ENCODE data around the gene UGT1A9.

UGT1A9 gene

GRCh38 chr2:233673896-233674295 is 2.2 kb downstream of the UGT1A9 start:
- H3K4me2 ChIP-seq (ENCODE audit: low read depth, low read length) = no peak overlapping the region
- no peak overlapping the region for H3K4me3 ChIP-seq (ENCODE audit: low read length)
- no peak overlapping the region for H3K9ac ChIP-seq (ENCODE audit: low read length)
- no peaks in the 10 kb centered on the region for H4K20me1 ChIP-seq (ENCODE audit: insufficient read depth, low read length)
- H3K27me3 ChIP-seq (replicated peaks; ENCODE audit: insufficient read depth, low read length) = no peaks in the 10 kb centered on the region
- no peaks in the 10 kb centered on the region for H3F3A ChIP-seq (ENCODE audit: insufficient read depth, low read length)
- H3K27ac ChIP-seq (ENCODE audit: low read length) = no peak overlapping the region
- no peaks in the 10 kb centered on the region for H3K9me3 ChIP-seq (replicated peaks; ENCODE audit: insufficient read depth, low read length)
- H3K36me3 ChIP-seq (replicated peaks; ENCODE audit: insufficient read depth, low read length) = no peaks in the 10 kb centered on the region
- TF ChIP-seq EZH2 (optimal IDR thresholded peaks at IDR 0.05; ENCODE audit: low read depth, low read length) (no peak), EZH2phosphoT487 (IDR thresholded peaks at IDR 0.05; ENCODE audit: low read length) (no peak)
- TF ChIP-seq, protein P1, sequence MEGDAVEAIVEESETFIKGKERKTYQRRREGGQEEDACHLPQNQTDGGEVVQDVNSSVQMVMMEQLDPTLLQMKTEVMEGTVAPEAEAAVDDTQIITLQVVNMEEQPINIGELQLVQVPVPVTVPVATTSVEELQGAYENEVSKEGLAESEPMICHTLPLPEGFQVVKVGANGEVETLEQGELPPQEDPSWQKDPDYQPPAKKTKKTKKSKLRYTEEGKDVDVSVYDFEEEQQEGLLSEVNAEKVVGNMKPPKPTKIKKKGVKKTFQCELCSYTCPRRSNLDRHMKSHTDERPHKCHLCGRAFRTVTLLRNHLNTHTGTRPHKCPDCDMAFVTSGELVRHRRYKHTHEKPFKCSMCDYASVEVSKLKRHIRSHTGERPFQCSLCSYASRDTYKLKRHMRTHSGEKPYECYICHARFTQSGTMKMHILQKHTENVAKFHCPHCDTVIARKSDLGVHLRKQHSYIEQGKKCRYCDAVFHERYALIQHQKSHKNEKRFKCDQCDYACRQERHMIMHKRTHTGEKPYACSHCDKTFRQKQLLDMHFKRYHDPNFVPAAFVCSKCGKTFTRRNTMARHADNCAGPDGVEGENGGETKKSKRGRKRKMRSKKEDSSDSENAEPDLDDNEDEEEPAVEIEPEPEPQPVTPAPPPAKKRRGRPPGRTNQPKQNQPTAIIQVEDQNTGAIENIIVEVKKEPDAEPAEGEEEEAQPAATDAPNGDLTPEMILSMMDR (IDR thresholded peaks at IDR 0.05; ENCODE audit: low read length) = no peak
- H3K79me2 ChIP-seq (ENCODE audit: low read length) = no peaks in the 10 kb centered on the region
- H3K9me2 ChIP-seq (replicated peaks; ENCODE audit: insufficient read depth, low read length) = no peaks in the 10 kb centered on the region
- H3K4me1 ChIP-seq (ENCODE audit: low read length) = no peaks in the 10 kb centered on the region
- no peak overlapping the region for H2AFZ ChIP-seq (ENCODE audit: low read length)
- no peak for DNase-seq

DNA sequence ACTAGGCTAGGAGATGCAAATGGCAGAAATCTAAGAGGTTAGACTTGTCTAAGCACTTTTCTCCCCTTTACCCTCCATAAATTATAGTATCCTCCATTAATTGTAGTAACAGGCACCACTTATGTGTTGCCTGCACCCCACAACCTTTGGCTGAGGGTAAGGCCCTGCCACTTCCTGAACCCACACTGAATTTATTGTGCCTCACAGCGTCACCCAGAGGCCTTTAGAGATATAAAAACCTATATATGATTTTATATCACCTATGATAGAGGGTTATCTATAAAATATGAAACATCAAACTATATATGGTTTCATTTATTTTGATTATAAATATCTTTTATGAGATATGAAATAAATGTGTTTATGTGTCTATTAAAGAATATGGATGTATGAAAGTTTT is 2.6 kb downstream of the UGT1A9 start:
- no peak overlapping the region for H3K4me3 ChIP-seq (ENCODE audit: low read length)
- H3K79me2 ChIP-seq (ENCODE audit: low read length) = no peaks in the 10 kb centered on the region
- no peaks in the 10 kb centered on the region for H3F3A ChIP-seq (ENCODE audit: insufficient read depth, low read length)
- H4K20me1 ChIP-seq (ENCODE audit: insufficient read depth, low read length) = no peaks in the 10 kb centered on the region
- H3K9me2 ChIP-seq (replicated peaks; ENCODE audit: insufficient read depth, low read length) = no peaks in the 10 kb centered on the region
- no peak overlapping the region for H3K9ac ChIP-seq (ENCODE audit: low read length)
- TF ChIP-seq, protein P1 (IDR thresholded peaks at IDR 0.05; ENCODE audit: low read length) = no peak
- TF ChIP-seq EZH2 (optimal IDR thresholded peaks at IDR 0.05; ENCODE audit: low read depth, low read length) (no peak), EZH2phosphoT487 (IDR thresholded peaks at IDR 0.05; ENCODE audit: low read length) (no peak)
- H3K9me3 ChIP-seq (replicated peaks; ENCODE audit: insufficient read depth, low read length) = no peaks in the 10 kb centered on the region
- no peak for DNase-seq
- H3K4me2 ChIP-seq (ENCODE audit: low read depth, low read length) = no peak overlapping the region
- no peaks in the 10 kb centered on the region for H3K36me3 ChIP-seq (replicated peaks; ENCODE audit: insufficient read depth, low read length)
- H3K27me3 ChIP-seq (replicated peaks; ENCODE audit: insufficient read depth, low read length) = no peaks in the 10 kb centered on the region
- no peak overlapping the region for H3K27ac ChIP-seq (ENCODE audit: low read length)
- no peaks in the 10 kb centered on the region for H3K4me1 ChIP-seq (ENCODE audit: low read length)
- H2AFZ ChIP-seq (ENCODE audit: low read length) = no peak overlapping the region

DNA sequence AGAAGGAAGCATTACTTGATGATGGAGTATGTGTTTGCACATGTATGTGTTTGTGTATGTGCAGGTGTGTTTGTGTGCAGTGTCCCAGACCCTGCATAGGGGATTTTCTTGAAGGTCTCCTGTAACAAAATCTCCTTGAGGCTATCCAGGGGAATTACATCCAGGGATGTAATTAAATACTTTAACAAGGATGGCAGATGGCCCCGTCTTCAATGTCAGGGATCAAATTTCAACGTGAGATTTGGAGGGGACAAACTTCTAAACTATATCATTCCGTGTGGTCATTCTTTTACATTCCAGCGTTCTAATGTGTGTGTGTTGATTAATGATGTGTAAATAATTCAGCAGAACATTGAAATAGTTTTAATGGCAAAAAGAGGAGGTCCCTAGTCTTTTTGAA is 3.3 kb downstream of the UGT1A9 start:
- no peaks in the 10 kb centered on the region for H4K20me1 ChIP-seq (ENCODE audit: insufficient read depth, low read length)
- no peak for DNase-seq
- TF ChIP-seq EZH2phosphoT487 (IDR thresholded peaks at IDR 0.05; ENCODE audit: low read length) (no peak), EZH2 (optimal IDR thresholded peaks at IDR 0.05; ENCODE audit: low read depth, low read length) (no peak)
- TF ChIP-seq, protein P1 (IDR thresholded peaks at IDR 0.05; ENCODE audit: low read length) = no peak

More for the DNA sequence above, 3.3 kb downstream of the UGT1A9 start:
- Histone ChIP-seq H3K9me3 (replicated peaks; ENCODE audit: insufficient read depth, low read length) (no peaks in the 10 kb centered on the region), H3F3A (ENCODE audit: insufficient read depth, low read length) (no peaks in the 10 kb centered on the region), H3K27ac (ENCODE audit: low read length) (no peak overlapping the region), H3K27me3 (replicated peaks; ENCODE audit: insufficient read depth, low read length) (no peaks in the 10 kb centered on the region), H2AFZ (ENCODE audit: low read length) (no peak overlapping the region), H3K9ac (ENCODE audit: low read length) (no peak overlapping the region), H3K79me2 (ENCODE audit: low read length) (no peaks in the 10 kb centered on the region), H3K4me1 (ENCODE audit: low read length) (no peaks in the 10 kb centered on the region), H3K9me2 (replicated peaks; ENCODE audit: insufficient read depth, low read length) (no peaks in the 10 kb centered on the region), H3K4me2 (ENCODE audit: low read depth, low read length) (no peak overlapping the region), H3K36me3 (replicated peaks; ENCODE audit: insufficient read depth, low read length) (no peaks in the 10 kb centered on the region), H3K4me3 (ENCODE audit: low read length) (no peak overlapping the region)

Measured in MM.1S (cell line).